Parathyroid adenoma (tissue), 2 donors: Measurements from ENCODE around the gene RGS10.

Experiments used
- H2AFZ ChIP-seq: fragments of 300-600 bp; sonication (generic); one replicate; pipeline ENCODE4 v1.7.0; 2017; ENCODE audit warnings: antibody characterized with exemption, mild to moderate bottlenecking
- H3K27ac ChIP-seq: fragments of 300-600 bp; sonication (generic); one replicate; pipeline ENCODE4 v1.7.0; 2017
- H3K27me3 ChIP-seq: fragments of 300-600 bp; sonication (generic); one replicate; pipeline ENCODE4 v1.7.0; 2017; ENCODE audit warnings: low read length; ENCODE audit not compliant: control insufficient read depth, insufficient read depth
- H3K36me3 ChIP-seq: fragments of 300-600 bp; sonication (generic); one replicate; pipeline ENCODE4 v1.7.0; 2017; ENCODE audit warnings: low read length; ENCODE audit not compliant: control insufficient read depth, insufficient read depth
- H3K4me1 ChIP-seq: fragments of 300-600 bp; sonication (generic); one replicate; pipeline ENCODE4 v1.7.0; 2017; ENCODE audit warnings: control low read depth
- H3K4me2 ChIP-seq: fragments of 300-600 bp; sonication (generic); one replicate; pipeline ENCODE4 v1.7.0; 2017; ENCODE audit warnings: low read length
- H3K4me3 ChIP-seq: fragments of 300-600 bp; sonication (generic); one replicate; pipeline ENCODE4 v1.7.0; 2017; ENCODE audit warnings: low read depth, low read length
- H3K79me2 ChIP-seq: fragments of 300-600 bp; sonication (generic); one replicate; pipeline ENCODE4 v1.7.0; 2017; ENCODE audit warnings: control low read depth
- H3K9ac ChIP-seq: fragments of 300-600 bp; sonication (generic); one replicate; pipeline ENCODE4 v1.7.0; 2017; ENCODE audit warnings: mild to moderate bottlenecking
- H3K9me3 ChIP-seq: fragments of 300-600 bp; sonication (generic); one replicate; pipeline ENCODE4 v1.7.0; 2017; ENCODE audit warnings: low read length; ENCODE audit not compliant: control insufficient read depth
- TF ChIP-seq, protein P1 (sequence below): fragments of 300-600 bp; sonication (generic); IDR thresholded peaks from one replicate; pipeline ENCODE4 v1.7.0; 2017; ENCODE audit warnings: antibody characterized with exemption, mild to moderate bottlenecking
- donor health status: primary hyperparathyroidism.

The RGS10 gene

GRCh38 chr10:119454990-119455389, 87.5 kb downstream of the RGS10 start:
- Histone ChIP-seq H3K4me3 (no peak overlapping the region), H3K9me3 (no peaks in the 10 kb centered on the region), H3K4me1 (no peaks in the 10 kb centered on the region), H3K36me3 (no peaks in the 10 kb centered on the region), H3K27me3 (no peaks in the 10 kb centered on the region), H3K27ac (no peak overlapping the region), H3K4me2 (no peak overlapping the region), H3K79me2 (no peaks in the 10 kb centered on the region), H3K9ac (no peak overlapping the region), H2AFZ (no peak overlapping the region)
- TF ChIP-seq, protein P1, sequence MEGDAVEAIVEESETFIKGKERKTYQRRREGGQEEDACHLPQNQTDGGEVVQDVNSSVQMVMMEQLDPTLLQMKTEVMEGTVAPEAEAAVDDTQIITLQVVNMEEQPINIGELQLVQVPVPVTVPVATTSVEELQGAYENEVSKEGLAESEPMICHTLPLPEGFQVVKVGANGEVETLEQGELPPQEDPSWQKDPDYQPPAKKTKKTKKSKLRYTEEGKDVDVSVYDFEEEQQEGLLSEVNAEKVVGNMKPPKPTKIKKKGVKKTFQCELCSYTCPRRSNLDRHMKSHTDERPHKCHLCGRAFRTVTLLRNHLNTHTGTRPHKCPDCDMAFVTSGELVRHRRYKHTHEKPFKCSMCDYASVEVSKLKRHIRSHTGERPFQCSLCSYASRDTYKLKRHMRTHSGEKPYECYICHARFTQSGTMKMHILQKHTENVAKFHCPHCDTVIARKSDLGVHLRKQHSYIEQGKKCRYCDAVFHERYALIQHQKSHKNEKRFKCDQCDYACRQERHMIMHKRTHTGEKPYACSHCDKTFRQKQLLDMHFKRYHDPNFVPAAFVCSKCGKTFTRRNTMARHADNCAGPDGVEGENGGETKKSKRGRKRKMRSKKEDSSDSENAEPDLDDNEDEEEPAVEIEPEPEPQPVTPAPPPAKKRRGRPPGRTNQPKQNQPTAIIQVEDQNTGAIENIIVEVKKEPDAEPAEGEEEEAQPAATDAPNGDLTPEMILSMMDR = no peak

- no peaks in the 10 kb centered on the region for H3K27me3 ChIP-seq
- H2AFZ ChIP-seq = no peak overlapping the region
- H3K4me2 ChIP-seq = no peak overlapping the region
- H3K36me3 ChIP-seq = no peaks in the 10 kb centered on the region
- H3K9me3 ChIP-seq = no peaks in the 10 kb centered on the region
- TF ChIP-seq, protein P1 = no peak
- H3K27ac ChIP-seq = no peak overlapping the region
- H3K79me2 ChIP-seq = no peaks in the 10 kb centered on the region
- no peaks in the 10 kb centered on the region for H3K4me1 ChIP-seq
- H3K4me3 ChIP-seq = no peak overlapping the region
- H3K9ac ChIP-seq = no peak overlapping the region
These were observed 88.2 kb downstream of the RGS10 start for GRCh38 chr10:119454316-119454715.

- H3K9ac ChIP-seq = no peak overlapping the region
- no peaks in the 10 kb centered on the region for H3K79me2 ChIP-seq
- no peaks in the 10 kb centered on the region for H3K9me3 ChIP-seq
- no peaks in the 10 kb centered on the region for H3K36me3 ChIP-seq
- H2AFZ ChIP-seq = no peak overlapping the region
- TF ChIP-seq, protein P1 = no peak
- no peak overlapping the region for H3K4me2 ChIP-seq
- H3K27me3 ChIP-seq = no peaks in the 10 kb centered on the region
- no peaks in the 10 kb centered on the region for H3K4me1 ChIP-seq
- no peak overlapping the region for H3K27ac ChIP-seq
- H3K4me3 ChIP-seq = no peak overlapping the region
These were observed 89.2 kb downstream of the RGS10 start for GRCh38 chr10:119453313-119453712.

GRCh38 chr10:119452396-119452795, 90.1 kb downstream of the RGS10 start:
- Histone ChIP-seq H2AFZ (no peak overlapping the region), H3K4me2 (no peak overlapping the region)

GRCh38 chr10:119451300-119451896, 91.1 kb downstream of the RGS10 start:
- no peaks in the 10 kb centered on the region for H3K4me1 ChIP-seq
- no peak overlapping the region for H3K27ac ChIP-seq
- no peaks in the 10 kb centered on the region for H3K27me3 ChIP-seq
- no peaks in the 10 kb centered on the region for H3K79me2 ChIP-seq
- H3K9me3 ChIP-seq = no peaks in the 10 kb centered on the region
- H3K9ac ChIP-seq = no peak overlapping the region
- H2AFZ ChIP-seq = no peak overlapping the region
- TF ChIP-seq, protein P1 = no peak
- no peak overlapping the region for H3K4me3 ChIP-seq
- no peaks in the 10 kb centered on the region for H3K36me3 ChIP-seq
- H3K4me2 ChIP-seq = no peak overlapping the region

More at GRCh38 chr10:119452396-119452795, 90.1 kb downstream of the RGS10 start:
- TF ChIP-seq, protein P1 = no peak
- Histone ChIP-seq H3K27me3 (no peaks in the 10 kb centered on the region), H3K9me3 (no peaks in the 10 kb centered on the region), H3K27ac (no peak overlapping the region), H3K9ac (no peak overlapping the region), H3K36me3 (no peaks in the 10 kb centered on the region), H3K4me1 (no peaks in the 10 kb centered on the region), H3K4me3 (no peak overlapping the region), H3K79me2 (no peaks in the 10 kb centered on the region)
